WERI-Rb-1 (cell line): ENCODE data around the gene HDAC4.
"Not testable (repeated sequence)": the region's sequence is repeated elsewhere in the genome, so short reads cannot be mapped to it uniquely, and the experiment has no call there.

ENCODE experiments used
- DNase-seq: peaks from one replicate; pipeline ENCODE4 v3.0.0-alpha.2; 2020
- H3K27ac ChIP-seq: fragments of 250-450 bp; sonication (Bioruptor Pico); 2 replicates; pipeline ENCODE4 v1.5.1; 2020; ENCODE audit warnings: mild to moderate bottlenecking, moderate library complexity
- H3K27me3 ChIP-seq: fragments of 250-450 bp; sonication (Bioruptor Pico); 2 replicates; pipeline ENCODE4 v1.5.1; 2021; ENCODE audit warnings: mild to moderate bottlenecking, low read depth, moderate library complexity; ENCODE audit not compliant: insufficient read depth, severe bottlenecking
- H3K36me3 ChIP-seq: fragments of 250-450 bp; sonication (Bioruptor Pico); 2 replicates; pipeline ENCODE4 v1.5.1; 2020; ENCODE audit warnings: mild to moderate bottlenecking, moderate library complexity
- H3K4me3 ChIP-seq: 2 replicates; pipeline ENCODE4 v1.5.1; 2011; ENCODE audit warnings: low read depth, mild to moderate bottlenecking, control low read depth, low read length
- H3K9me3 ChIP-seq: fragments of 250-450 bp; sonication (Bioruptor Pico); 2 replicates; pipeline ENCODE4 v1.5.1; 2021; ENCODE audit warnings: mild to moderate bottlenecking, moderate library complexity; ENCODE audit not compliant: severe bottlenecking
- CTCF ChIP-seq: IDR thresholded peaks from 2 replicates; pipeline ENCODE4 v1.5.1; 2011; ENCODE audit warnings: low read depth, mild to moderate bottlenecking, control low read depth, inconsistent platforms, low read length

HDAC4 gene

DNA sequence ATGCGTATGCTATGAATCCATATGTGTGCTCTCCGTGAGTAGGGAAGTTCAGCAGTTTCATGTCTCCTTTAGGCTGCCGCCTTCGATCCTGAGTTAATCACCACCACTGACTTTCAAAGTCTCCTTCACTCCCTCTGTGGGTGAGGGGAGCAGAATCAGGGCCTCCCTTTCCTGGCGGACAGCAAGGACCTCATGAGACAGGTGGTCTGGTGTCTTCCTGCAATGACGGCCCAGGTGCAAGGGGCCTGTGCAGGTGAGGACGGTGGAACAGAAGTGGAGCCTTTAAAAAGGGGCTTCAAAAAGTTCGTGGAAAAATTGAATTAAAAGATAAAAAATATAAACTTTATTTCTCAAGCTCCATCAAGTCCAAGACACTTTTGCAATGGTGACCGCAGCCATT, 330.4 kb downstream of the HDAC4 start:
- Histone ChIP-seq H3K4me3 (no peak overlapping the region), H3K9me3 (no peaks in the 10 kb centered on the region), H3K27me3 (no peaks in the 10 kb centered on the region), H3K27ac (no peak overlapping the region), H3K36me3 (no peaks in the 10 kb centered on the region)
- no peak for DNase-seq
- no peak for TF ChIP-seq CTCF

- not testable (repeated sequence) for H3K27me3 ChIP-seq, DNase-seq, H3K4me3 ChIP-seq, H3K9me3 ChIP-seq, H3K27ac ChIP-seq, H3K36me3 ChIP-seq
- TF ChIP-seq CTCF, result 0 out of 2 replicates have a peak, but pooled peaks have one; percentile 7
These were observed 331.2 kb downstream of the HDAC4 start for GRCh38 chr2:239069362-239070333.

DNA sequence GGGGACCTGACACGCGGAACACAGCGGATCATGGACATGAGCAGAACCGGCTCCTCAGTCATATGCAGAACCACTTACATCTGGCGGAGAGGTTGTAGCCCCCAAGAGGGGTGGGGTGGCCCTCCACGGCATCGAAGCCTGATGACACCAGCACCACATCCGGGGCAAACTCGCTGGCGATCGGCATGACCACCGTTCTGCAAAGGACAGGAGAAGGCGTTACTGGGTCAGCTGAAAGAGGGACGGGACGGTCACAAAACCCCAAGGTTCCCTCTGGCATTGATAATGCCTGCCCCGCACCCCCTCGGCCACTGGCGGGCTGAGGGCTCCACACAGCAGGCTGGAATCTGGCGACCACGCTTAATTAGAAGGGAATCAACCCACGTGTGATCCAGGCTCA, 332.4 kb downstream of the HDAC4 start:
- no peak for TF ChIP-seq CTCF
- no peak overlapping the region for H3K27ac ChIP-seq
- no peaks in the 10 kb centered on the region for H3K27me3 ChIP-seq
- no peak for DNase-seq
- H3K36me3 ChIP-seq, result no peaks in the 10 kb centered on the region
- H3K4me3 ChIP-seq, result no peak overlapping the region
- no peaks in the 10 kb centered on the region for H3K9me3 ChIP-seq

DNA sequence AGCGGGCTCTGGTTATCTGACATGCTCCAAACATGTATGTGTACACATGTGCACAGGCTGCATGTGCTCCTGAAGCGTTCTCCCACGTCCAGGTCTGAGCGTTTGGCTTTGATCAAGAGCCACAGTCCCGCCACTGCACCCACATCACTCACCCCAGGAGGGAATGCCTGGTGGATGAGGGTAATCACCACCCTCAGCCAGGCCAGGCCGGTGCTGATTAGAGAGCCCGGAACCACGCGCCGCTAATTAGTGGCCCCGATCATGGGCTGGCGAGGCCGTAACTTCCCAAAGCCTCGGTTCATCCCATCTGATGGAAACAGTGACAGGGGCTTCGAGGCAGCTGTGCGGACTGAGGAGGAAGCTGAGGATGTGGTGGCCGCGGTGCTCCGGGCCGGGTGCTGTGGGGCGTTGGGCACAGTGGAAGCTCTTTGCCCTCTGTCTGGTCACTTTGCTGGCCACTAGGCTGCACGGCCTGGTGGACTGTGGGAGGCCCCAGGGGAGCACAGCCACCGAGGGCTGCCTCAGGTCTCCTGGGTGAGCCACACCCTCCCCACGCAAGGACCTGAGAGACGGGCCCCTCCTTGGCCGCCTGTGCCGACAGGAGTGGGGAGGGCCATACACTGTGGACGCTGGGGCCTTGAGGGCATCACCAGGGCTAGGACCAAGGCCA, 333.5 kb downstream of the HDAC4 start:
- DNase-seq, result no peak
- Histone ChIP-seq H3K27ac (no peak overlapping the region), H3K9me3 (no peaks in the 10 kb centered on the region), H3K4me3 (no peak overlapping the region), H3K36me3 (no peaks in the 10 kb centered on the region), H3K27me3 (no peaks in the 10 kb centered on the region)
- no peak for TF ChIP-seq CTCF

DNA sequence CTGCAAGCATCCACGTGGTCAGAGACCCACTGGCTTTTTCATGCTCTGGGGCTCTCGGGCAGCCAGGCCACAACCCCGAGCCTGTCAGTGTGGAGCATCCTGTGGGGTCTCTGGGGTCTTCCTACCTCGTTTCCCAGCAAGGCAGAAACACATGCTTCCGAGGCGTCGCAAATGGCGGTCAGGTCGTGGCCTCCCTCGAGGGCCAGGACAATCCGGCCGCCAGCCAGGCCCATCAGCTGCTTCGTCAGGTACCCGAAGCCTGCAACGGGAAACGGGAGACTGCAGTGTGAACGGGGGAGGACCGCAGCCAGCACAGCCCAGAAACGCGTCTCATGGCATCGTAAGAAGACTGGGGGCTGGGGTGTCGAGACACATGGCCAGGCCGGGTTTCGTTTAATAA, 334.2 kb downstream of the HDAC4 start:
- Histone ChIP-seq H3K9me3 (no peaks in the 10 kb centered on the region), H3K36me3 (no peaks in the 10 kb centered on the region), H3K27ac (no peak overlapping the region), H3K4me3 (no peak overlapping the region), H3K27me3 (no peaks in the 10 kb centered on the region)
- no peak for TF ChIP-seq CTCF
- DNase-seq, result no peak
